K562 (cell line): ENCODE data around the gene LDAH. TPM values are rescaled to one million over a fixed set of nuclear protein-coding genes. Genes with fewer than 3 reads are reported as not detected.

ENCODE experiments used
- ATAC-seq: fragments of 200-7000 bp; cut with Tn5 transposase; 3 replicates; pipeline ENCODE4 v1.9.1; 2020; ENCODE audit warnings: moderate library complexity
- BruUV-seq: library from RNA; stranded (reverse); fragments of 400-500 nt; replicated peaks from 2 replicates; lab custom pipeline; 2021; lab: Mats Ljungman, UMichigan
- CTCF ChIA-PET: fragments of 300-600 bp; formaldehyde crosslinking; extraction: SDS; loops from one replicate; lab custom pipeline; 2021; ENCODE audit warnings: low intra/inter-chr PET ratio; lab: Yijun Ruan, JAX
- POLR2A ChIA-PET: fragments of 300-600, 350-650 bp; sonication (Branson Sonifier 250); formaldehyde crosslinking; extraction: SDS; loops from one replicate; lab custom pipeline; 2021; ENCODE audit warnings: antibody characterized with exemption, inconsistent platforms; lab: Yijun Ruan, JAX
- DNase-seq, 4 experiments: peaks; one replicate each; pipeline versions ENCODE4 v3.0.0 to v3.0.0-alpha.2; 2011 to 2018; ENCODE audit warnings: low spot score in 3 of 4, mixed read lengths in 3 of 4; ENCODE audit errors: extremely low read depth in 1 of 4
- FAIRE-seq: peaks from 2 replicates; lab custom pipeline; 2011; peaks lifted over from hg19 to GRCh38; lab: Jason Lieb, UNC
- H2AFZ ChIP-seq: 2 replicates; pipeline ENCODE4 v1.6.0; 2011; ENCODE audit warnings: low read depth, low read length, control low read depth, inconsistent platforms
- H3K27ac ChIP-seq: fragments of 200-600 bp; 3 replicates; pipeline ENCODE4 v1.8.0; 2011; ENCODE audit warnings: low read depth, mild to moderate bottlenecking, control low read depth, inconsistent platforms, low read length, moderate library complexity, mixed read lengths; ENCODE audit errors: extremely low read depth
- H3K27me3 ChIP-seq, 2 experiments: fragments of 300-600 bp in 1 of 2; 2 replicates in 1 of 2; 3 replicates in 1 of 2; pipeline versions ENCODE4 v1.6.0 to v1.8.0; 2011; ENCODE audit warnings: inconsistent platforms in 2 of 2, low read length in 2 of 2, mild to moderate bottlenecking in 1 of 2, mixed read lengths in 1 of 2, moderate library complexity in 1 of 2; ENCODE audit not compliant: control insufficient read depth in 2 of 2, insufficient read depth in 2 of 2
- H3K36me3 ChIP-seq: fragments of 300-600 bp; 3 replicates; pipeline ENCODE4 v1.8.0; 2011; ENCODE audit warnings: mild to moderate bottlenecking, low read length, inconsistent platforms; ENCODE audit not compliant: control insufficient read depth, insufficient read depth
- H3K4me1 ChIP-seq, 2 experiments: fragments of 200-600 bp in 1 of 2; replicated peaks in 1 of 2; 2 replicates in 1 of 2; 3 replicates in 1 of 2; pipeline versions ENCODE4 v1.5.1 to v1.8.0; 2011; ENCODE audit warnings: inconsistent platforms in 2 of 2, low read length in 2 of 2, mild to moderate bottlenecking in 1 of 2, mixed read lengths in 1 of 2, moderate library complexity in 1 of 2; ENCODE audit not compliant: control insufficient read depth in 2 of 2, insufficient read depth in 2 of 2
- H3K4me2 ChIP-seq: 2 replicates; pipeline ENCODE4 v1.6.1; 2011; ENCODE audit warnings: low read length, control low read depth, inconsistent platforms, mixed read lengths; ENCODE audit not compliant: insufficient read depth
- H3K4me3 ChIP-seq: fragments of 200-600 bp; sonication (generic), shearing (Covaris generic); 2 replicates; pipeline ENCODE4 v1.5.1; 2016; ENCODE audit warnings: control low read depth, inconsistent platforms
- H3K79me2 ChIP-seq: fragments of 200-600 bp; 3 replicates; pipeline ENCODE4 v1.8.0; 2011; ENCODE audit warnings: low read length, inconsistent platforms; ENCODE audit not compliant: control insufficient read depth, insufficient read depth
- H3K9ac ChIP-seq, 2 experiments: 2 replicates each; pipeline versions ENCODE4 v1.6.0 to v1.6.1; 2011; ENCODE audit warnings: low read depth in 2 of 2, low read length in 2 of 2, control low read depth in 1 of 2, inconsistent platforms in 1 of 2, mild to moderate bottlenecking in 1 of 2, mixed read lengths in 1 of 2; ENCODE audit not compliant: insufficient read depth in 1 of 2
- H3K9me1 ChIP-seq: one replicate; pipeline ENCODE4 v1.6.0; 2011; ENCODE audit warnings: inconsistent platforms, mild to moderate bottlenecking, low read length, moderate library complexity; ENCODE audit not compliant: control insufficient read depth, insufficient read depth
- H3K9me3 ChIP-seq: replicated peaks from 2 replicates; pipeline ENCODE4 v1.5.1; 2011; ENCODE audit warnings: low read depth, low read length, inconsistent platforms; ENCODE audit not compliant: control insufficient read depth, insufficient read depth
- H4K20me1 ChIP-seq: replicated peaks from 2 replicates; pipeline ENCODE4 v1.6.1; 2011; ENCODE audit warnings: low read length, inconsistent platforms, mixed read lengths; ENCODE audit not compliant: control insufficient read depth, insufficient read depth
- GTF2F1 ChIP-seq: IDR thresholded peaks from 2 replicates; pipeline ENCODE4 v1.6.1; 2011; ENCODE audit warnings: low read depth, low read length, improper control_type of control experiment
- PHB2 ChIP-seq: fragments of 450-650 bp; IDR thresholded peaks from 2 replicates; pipeline ENCODE4 v1.6.1; 2017; ENCODE audit warnings: low read depth
- ZNF174 ChIP-seq: fragments of 250-450 bp; sonication (Bioruptor Pico); IDR thresholded peaks from 2 replicates; pipeline ENCODE4 v1.4.0; 2020; ENCODE audit warnings: mild to moderate bottlenecking
- WGBS: fragments of 100-300 bp; shearing (Covaris generic); methylation state at CpG from one replicate; pipeline ENCODE4 v1.1.6; 2016; ENCODE audit warnings: low coverage, mixed read lengths; ENCODE audit not compliant: insufficient coverage; ENCODE audit errors: missing lambda C conversion rate; 5-methylcytosine and 5-hydroxymethylcytosine counted together
- in situ Hi-C: fragments of 300-500 bp; cut with MboI; formaldehyde crosslinking; loops from 4 replicates; pipeline ENCODE4 v1.15.0; 2018; ENCODE audit warnings: inconsistent platforms, mixed read lengths
- intact Hi-C: fragments of 100-400 bp; cut with micrococcal nuclease; formaldehyde crosslinking; loops from 2 replicates; pipeline ENCODE4 v1.14.2; 2022
- polyA plus RNA-seq, 8 experiments: library from polyadenylated mRNA; depleted of rRNA in 4 of 8; stranded (reverse) in 5 of 8; unstranded in 3 of 8; fragments of >200 nt; fragmentation: Nextera tagmentation in 2 of 8; fragmentation: Illumina TruSeq in 1 of 8; extraction: Ambion mirVana in 2 of 8; extraction: Trizol in 1 of 8; gene quantifications; 2 replicates each; pipeline versions ENCODE4 v1.2.1 to v1.2.3, GENCODE V29; 2011 to 2014; ENCODE audit warnings: inconsistent platforms in 1 of 8, missing spikeins in 1 of 8
- total RNA-seq, 7 experiments: library from RNA; depleted of rRNA in 6 of 7; stranded (reverse); fragments of >200 nt in 6 of 7; fragmentation: Illumina TruSeq in 2 of 7; extraction: Trizol in 2 of 7; gene quantifications; 2 replicates each; pipeline versions ENCODE4 v1.2.1 to v1.2.3, GENCODE V29; 2011 to 2021; ENCODE audit warnings: low replicate concordance in 1 of 7
- TF ChIP-seq, protein P1 (sequence below): fragments of 450-650 bp; formaldehyde crosslinking; IDR thresholded peaks from 2 replicates; pipeline ENCODE4 v1.4.0; 2022; ENCODE audit warnings: missing genetic modification characterization
- TF ChIP-seq, protein P2 (sequence below): sonication (generic); formaldehyde crosslinking; IDR thresholded peaks from 2 replicates; pipeline ENCODE4 v1.8.1; 2023; ENCODE audit warnings: mild to moderate bottlenecking, missing genetic modification reagents

The LDAH gene
- total and polyA plus RNA-seq, 9 of the 15 experiments (the other 6 are each of a cell fraction or from before 2014, with no cell fraction given) = 22.3 to 60.1 (median 40.0) TPM

- Histone ChIP-seq H3K4me1 (peaks cover 0 to 6% of the 10 kb centered on the region in 2 experiments; a peak in 2 of 5 replicates), H3K4me3 (no peak overlapping the region), H2AFZ (no peak overlapping the region), H3K9me1 (no peaks in the 10 kb centered on the region), H3K4me2 (no peak overlapping the region), H4K20me1 (no peaks in the 10 kb centered on the region), H3K27ac (no peak overlapping the region), H3K79me2 (no peaks in the 10 kb centered on the region), H3K27me3 (no peaks in the 10 kb centered on the region), H3K9ac (no peak overlapping the region), H3K9me3 (no peaks in the 10 kb centered on the region), H3K36me3 (peaks cover 38% of the 10 kb centered on the region; the same call in 2 of the 3 replicates)
- intact Hi-C loops = no loop called here
- TF ChIP-seq, protein P1, sequence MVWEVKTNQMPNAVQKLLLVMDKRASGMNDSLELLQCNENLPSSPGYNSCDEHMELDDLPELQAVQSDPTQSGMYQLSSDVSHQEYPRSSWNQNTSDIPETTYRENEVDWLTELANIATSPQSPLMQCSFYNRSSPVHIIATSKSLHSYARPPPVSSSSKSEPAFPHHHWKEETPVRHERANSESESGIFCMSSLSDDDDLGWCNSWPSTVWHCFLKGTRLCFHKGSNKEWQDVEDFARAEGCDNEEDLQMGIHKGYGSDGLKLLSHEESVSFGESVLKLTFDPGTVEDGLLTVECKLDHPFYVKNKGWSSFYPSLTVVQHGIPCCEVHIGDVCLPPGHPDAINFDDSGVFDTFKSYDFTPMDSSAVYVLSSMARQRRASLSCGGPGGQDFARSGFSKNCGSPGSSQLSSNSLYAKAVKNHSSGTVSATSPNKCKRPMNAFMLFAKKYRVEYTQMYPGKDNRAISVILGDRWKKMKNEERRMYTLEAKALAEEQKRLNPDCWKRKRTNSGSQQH (CRISPR knock-in tag) = no peak
- no peak for TF ChIP-seq ZNF174
- TF ChIP-seq, protein P2, sequence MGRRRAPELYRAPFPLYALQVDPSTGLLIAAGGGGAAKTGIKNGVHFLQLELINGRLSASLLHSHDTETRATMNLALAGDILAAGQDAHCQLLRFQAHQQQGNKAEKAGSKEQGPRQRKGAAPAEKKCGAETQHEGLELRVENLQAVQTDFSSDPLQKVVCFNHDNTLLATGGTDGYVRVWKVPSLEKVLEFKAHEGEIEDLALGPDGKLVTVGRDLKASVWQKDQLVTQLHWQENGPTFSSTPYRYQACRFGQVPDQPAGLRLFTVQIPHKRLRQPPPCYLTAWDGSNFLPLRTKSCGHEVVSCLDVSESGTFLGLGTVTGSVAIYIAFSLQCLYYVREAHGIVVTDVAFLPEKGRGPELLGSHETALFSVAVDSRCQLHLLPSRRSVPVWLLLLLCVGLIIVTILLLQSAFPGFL (CRISPR knock-in tag) = no peak
- no peak for TF ChIP-seq GTF2F1
- TF ChIP-seq PHB2 = no peak
- in situ Hi-C loops = no loop called here
- DNase-seq = no peak
- ChIA-PET CTCF (no interaction called here), POLR2A (interaction anchor here (1.4 kb wide), 1 partner anchor 17 kb away, joined by 4 read pairs; no protein-coding TSS in a partner anchor)
- ATAC-seq = no peak
- WGBS = 95% methylated on average over 2 of the region's 2 CpGs
- no peak for FAIRE-seq
- no TSS peak for BruUV-seq
These were observed 130.8 kb downstream of the LDAH start for GRCh38 chr2:20692081-20692480.
